HG02642 (cell line): ENCODE data around the gene IL26.

Experiments
- ATAC-seq: cut with Tn5 transposase; IDR thresholded peaks from one replicate; pipeline ENCODE4 v1.9.1; 2021; ENCODE audit warnings: mild to moderate bottlenecking; ENCODE audit not compliant: unreplicated experiment, poor library complexity

IL26 gene

GRCh38 chr12:68159681-68160304 is 65.8 kb downstream of the IL26 start, which contains the start of gene IFNG:
IFNG (minus strand) TSS chr12:68159740; CDS start chr12:68159615, 125 bp downstream.
- peak; percentile 62 for ATAC-seq

- no peak for ATAC-seq
Observed at GRCh38 chr12:68158432-68158831, 67.2 kb downstream of the IL26 start.

GRCh38 chr12:68157380-68157779 is 68.2 kb downstream of the IL26 start:
- no peak for ATAC-seq

- no peak for ATAC-seq
Observed at GRCh38 chr12:68156636-68157035, 69.0 kb downstream of the IL26 start.

- ATAC-seq, result no peak
Observed at GRCh38 chr12:68154779-68155178, 70.8 kb downstream of the IL26 start.
